Stimulated activated CD4-positive, alpha-beta T cell treated with anti-CD3 and anti-CD28 coated beads, Interleukin-1b, Interleukin-23, amount 100 ng/mL, for 48 hours (primary cell): ENCODE data around the gene TNRC6C.
A peak's percentile ranks its signal among the peaks of the same experiment; 100 is the strongest.
"Not testable (repeated sequence)": the region's sequence is repeated elsewhere in the genome, so short reads cannot be mapped to it uniquely, and the experiment has no call there.

Experiments used
- DNase-seq: peaks from one replicate; pipeline ENCODE4 v3.0.0-alpha.2; 2020

The TNRC6C gene

GRCh38 chr17:78128551-78129350 is 170.2 kb downstream of the TNRC6C start, which contains the start of gene TMC6:
TSS of gene TMC6 (minus strand) at chr17:78128755. CDS start at chr17:78126832, 1,923 bp downstream.
- DNase-seq, result peak; percentile 67

GRCh38 chr17:78129351-78130089 is 171.0 kb downstream of the TNRC6C start:
- DNase-seq, result no peak

- no peak for DNase-seq
Observed at GRCh38 chr17:78130090-78130436, 171.6 kb downstream of the TNRC6C start.

- peak; percentile 75 for DNase-seq
Observed at GRCh38 chr17:78130437-78131101, 172.1 kb downstream of the TNRC6C start, which contains the start of gene TMC8. TSS of gene TMC8 (plus strand) at chr17:78130771. CDS start at chr17:78131589, 818 bp downstream.

- peak; percentile 54 for DNase-seq
Observed at GRCh38 chr17:78131172-78132083, 172.9 kb downstream of the TNRC6C start.

- DNase-seq, result peak; percentile 60
Observed at GRCh38 chr17:78132084-78132676, 173.7 kb downstream of the TNRC6C start.

GRCh38 chr17:78132767-78133178 is 174.3 kb downstream of the TNRC6C start:
- no peak for DNase-seq

- no peak for DNase-seq
Observed at GRCh38 chr17:78133179-78133951, 174.9 kb downstream of the TNRC6C start.

- DNase-seq, result peak; percentile 77
Observed at GRCh38 chr17:78133971-78134898, 175.7 kb downstream of the TNRC6C start.

- DNase-seq, result no peak
Observed at GRCh38 chr17:78134899-78135385, 176.4 kb downstream of the TNRC6C start.

GRCh38 chr17:78135858-78136500 is 177.5 kb downstream of the TNRC6C start:
- no peak for DNase-seq

- DNase-seq, result peak; percentile 63
Observed at GRCh38 chr17:78137392-78138203, 179.1 kb downstream of the TNRC6C start.

- DNase-seq, result no peak
Observed at GRCh38 chr17:78138204-78139060, 179.9 kb downstream of the TNRC6C start.

GRCh38 chr17:78139861-78140168 is 181.3 kb downstream of the TNRC6C start:
- not testable (repeated sequence) for DNase-seq

GRCh38 chr17:78140169-78141051 is 181.9 kb downstream of the TNRC6C start:
- peak; percentile 99 for DNase-seq

GRCh38 chr17:78141437-78142118 is 183.1 kb downstream of the TNRC6C start:
- DNase-seq, result no peak
